Mammary epithelial cell (primary cell): ENCODE data around the gene FGF21.

Source experiments
- CTCF ChIP-seq, 2 donors: IDR thresholded peaks in 1 of 2; conservative IDR thresholded peaks in 1 of 2; 2 replicates each; pipeline ENCODE4 v1.5.1; 2011 to 2012; ENCODE audit warnings: inconsistent platforms in 2 of 2, low read length in 2 of 2, mild to moderate bottlenecking in 2 of 2, control low read depth in 1 of 2, low read depth in 1 of 2; ENCODE audit not compliant: insufficient read depth in 1 of 2; ENCODE audit errors: extremely low read depth in 1 of 2
- EZH2 ChIP-seq: IDR thresholded peaks from 2 replicates; pipeline ENCODE4 v1.6.1; 2012; ENCODE audit warnings: low read length, inconsistent platforms, borderline replicate concordance

DNA sequence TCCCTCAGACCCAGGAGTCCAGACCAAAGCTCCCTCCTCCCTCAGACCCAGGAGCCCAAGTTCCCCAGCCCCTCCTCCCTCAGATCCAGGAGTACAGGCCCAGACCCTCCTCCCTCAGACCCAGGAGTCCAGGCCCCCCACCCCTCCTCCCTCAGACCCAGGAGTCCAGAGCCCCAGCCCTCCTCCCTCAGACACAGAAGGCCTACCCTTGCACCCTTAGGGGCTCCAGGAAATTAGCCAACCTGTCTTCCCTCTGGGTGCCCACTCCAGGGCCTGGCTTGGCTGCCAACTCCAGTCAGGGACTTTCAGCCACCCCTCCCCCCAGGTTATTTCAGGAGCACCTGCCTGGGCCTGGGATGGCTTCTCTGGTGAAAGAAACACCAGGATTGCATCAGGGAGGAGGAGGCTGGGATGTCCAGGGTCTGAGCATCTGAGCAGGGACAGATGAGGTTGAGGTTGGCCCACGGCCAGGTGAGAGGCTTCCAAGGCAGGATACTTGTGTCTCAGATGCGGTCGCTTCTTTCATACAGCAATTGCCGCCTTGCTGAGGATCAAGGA lies at the start of gene FGF21:
- TF ChIP-seq CTCF (conservative IDR thresholded peaks at IDR 0.05 in 1 of 2, IDR thresholded peaks at IDR 0.05 in 1 of 2; ENCODE audit: extremely low read depth in 1 of 2, insufficient read depth in 1 of 2, low read depth in 1 of 2, low read length in 2 of 2) (no peak), EZH2 (no peak)
